GM21423 (cell line): ENCODE results near the gene EPHB1.

Experiments
- ATAC-seq: cut with Tn5 transposase; IDR thresholded peaks from one replicate; pipeline ENCODE4 v1.9.1; 2021; ENCODE audit warnings: mild to moderate bottlenecking, moderate library complexity; ENCODE audit not compliant: unreplicated experiment

Gene EPHB1

GRCh38 chr3:135172191-135172869, 377.3 kb downstream of the EPHB1 start:
- no peak for ATAC-seq

- ATAC-seq: no peak
Observed at GRCh38 chr3:135175728-135176277, 380.7 kb downstream of the EPHB1 start.

- no peak for ATAC-seq
Observed at GRCh38 chr3:135176881-135177280, 381.8 kb downstream of the EPHB1 start.

GRCh38 chr3:135178566-135178965, 383.5 kb downstream of the EPHB1 start:
- ATAC-seq: no peak

GRCh38 chr3:135181408-135181807, 386.3 kb downstream of the EPHB1 start:
- ATAC-seq: no peak

- ATAC-seq: no peak
Observed at GRCh38 chr3:135182364-135182998, 387.4 kb downstream of the EPHB1 start.

- ATAC-seq: no peak
Observed at GRCh38 chr3:135190658-135191057, 395.6 kb downstream of the EPHB1 start.

GRCh38 chr3:135191708-135192107, 396.6 kb downstream of the EPHB1 start:
- ATAC-seq: no peak

GRCh38 chr3:135192929-135193328, 397.9 kb downstream of the EPHB1 start:
- no peak for ATAC-seq

GRCh38 chr3:135197246-135197645, 402.2 kb downstream of the EPHB1 start:
- ATAC-seq: no peak

GRCh38 chr3:135197856-135198255, 402.8 kb downstream of the EPHB1 start:
- ATAC-seq: no peak

- no peak for ATAC-seq
Observed at GRCh38 chr3:135199137-135199536, 404.1 kb downstream of the EPHB1 start.

- ATAC-seq: no peak
Observed at GRCh38 chr3:135203026-135203425, 408.0 kb downstream of the EPHB1 start.

GRCh38 chr3:135213213-135213612, 418.2 kb downstream of the EPHB1 start:
- no peak for ATAC-seq

GRCh38 chr3:135213822-135214221, 418.8 kb downstream of the EPHB1 start:
- no peak for ATAC-seq

- ATAC-seq: no peak
Observed at GRCh38 chr3:135214400-135214799, 419.3 kb downstream of the EPHB1 start.

GRCh38 chr3:135215516-135215915, 420.5 kb downstream of the EPHB1 start:
- ATAC-seq: no peak

- no peak for ATAC-seq
Observed at GRCh38 chr3:135216659-135217058, 421.6 kb downstream of the EPHB1 start.

- ATAC-seq: no peak
Observed at GRCh38 chr3:135217730-135218129, 422.7 kb downstream of the EPHB1 start.

- no peak for ATAC-seq
Observed at GRCh38 chr3:135218304-135218703, 423.2 kb downstream of the EPHB1 start.

- no peak for ATAC-seq
Observed at GRCh38 chr3:135218782-135219181, 423.7 kb downstream of the EPHB1 start.

- no peak for ATAC-seq
Observed at GRCh38 chr3:135224815-135225362, 429.8 kb downstream of the EPHB1 start.
